ACHN (cell line): ENCODE measurements around the gene INTS1.
"Not testable (repeated sequence)": the region's sequence is repeated elsewhere in the genome, so short reads cannot be mapped to it uniquely, and the experiment has no call there.

Source experiments
- DNase-seq: peaks from one replicate; pipeline ENCODE4 v3.0.0-alpha.2; 2015
- in situ Hi-C: cut with HindIII; loops from 2 replicates; pipeline ENCODE4 v1.10.0; 2017; ENCODE audit warnings: low sequenced_read_pairs, low pct_ligation_motif_present, low pct_unique_long_range_greater_than_20kb

Gene INTS1

GRCh38 chr7:1444925-1445322 lies 59.3 kb downstream of the INTS1 start:
- in situ Hi-C loops, result no loop called here
- no peak for DNase-seq

DNA sequence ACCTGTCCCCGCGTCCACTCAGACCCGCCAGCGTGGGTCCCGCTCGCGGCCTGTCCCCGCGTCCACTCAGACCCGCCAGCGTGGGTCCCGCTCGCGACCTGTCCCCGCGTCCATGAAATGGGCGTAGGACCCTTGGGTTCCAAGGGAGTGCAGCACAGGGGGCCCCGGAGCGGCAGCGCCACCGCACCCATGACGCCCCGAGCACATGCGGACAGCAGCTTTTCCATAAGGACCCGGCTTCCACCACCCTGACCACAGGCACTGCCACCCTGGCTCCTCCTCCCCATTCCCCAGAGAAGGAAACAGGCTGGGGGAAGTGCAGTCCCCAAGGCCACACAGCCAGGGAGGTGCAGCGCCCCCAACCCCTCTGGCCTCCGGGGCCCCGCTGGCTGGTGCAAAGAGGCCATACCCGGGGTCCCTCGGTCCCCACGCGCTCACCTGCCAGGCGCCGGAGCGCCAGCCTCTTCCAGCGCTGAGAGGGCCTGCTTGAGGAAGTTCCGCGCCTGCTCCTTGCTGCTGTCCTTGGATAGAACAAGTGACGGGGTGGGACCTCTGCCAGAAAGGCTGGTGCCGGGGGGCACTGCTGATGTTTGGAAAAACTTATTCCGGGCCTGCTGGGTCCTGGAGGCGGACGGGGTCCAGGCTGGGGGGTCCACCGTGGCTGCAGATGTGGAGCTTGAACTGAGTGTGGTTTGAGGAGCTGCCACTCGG lies 59.8 kb downstream of the INTS1 start:
- no peak for DNase-seq
- in situ Hi-C loops, result no loop called here

- in situ Hi-C loops, DNase-seq: not testable (repeated sequence)
Measured at GRCh38 chr7:1443587-1444200, 60.5 kb downstream of the INTS1 start.

DNA sequence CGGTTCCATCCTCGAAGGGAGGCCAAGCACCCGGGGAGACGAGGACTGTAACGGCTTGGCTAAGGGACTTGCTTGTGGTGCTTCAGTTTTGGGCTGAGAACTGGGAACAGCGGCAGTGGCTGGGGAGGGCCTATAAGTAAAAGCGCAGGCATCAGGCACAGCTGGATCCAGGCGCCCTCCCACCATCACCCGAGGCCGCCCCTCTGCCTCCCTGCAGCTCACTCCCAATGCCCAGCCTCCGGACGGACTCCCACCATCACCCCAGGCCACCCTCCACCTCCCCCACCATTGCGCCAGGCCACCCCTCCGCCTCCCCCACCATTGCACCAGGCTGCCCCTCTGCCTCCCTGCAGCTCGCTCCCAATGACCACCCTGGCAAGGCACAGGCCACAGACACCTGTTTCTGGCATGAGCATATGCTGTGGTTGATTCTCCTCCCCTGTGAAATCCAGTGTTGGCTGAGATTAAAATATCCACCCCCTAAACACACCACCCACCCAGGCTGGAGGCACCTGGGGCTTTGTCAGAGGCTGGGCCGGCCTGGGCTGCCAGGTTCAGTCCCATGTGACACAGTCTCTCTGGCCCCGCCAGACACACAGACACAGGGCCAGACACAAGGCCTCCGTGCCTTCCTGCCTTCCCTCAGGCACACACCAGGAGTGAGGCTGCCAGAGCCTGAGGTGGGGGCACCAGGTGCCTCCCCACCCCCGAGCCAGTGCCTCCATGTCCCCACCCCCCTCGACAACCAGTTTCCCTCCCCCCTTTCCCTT lies 61.6 kb downstream of the INTS1 start:
- no peak for DNase-seq
- in situ Hi-C loops, result no loop called here

- DNase-seq, result no peak
- in situ Hi-C loops, result no loop called here
Measured at GRCh38 chr7:1441615-1442354, 62.4 kb downstream of the INTS1 start.

- DNase-seq, result no peak
- in situ Hi-C loops, result no loop called here
Measured at GRCh38 chr7:1440620-1441019, 63.6 kb downstream of the INTS1 start.

GRCh38 chr7:1439373-1440363 lies 64.5 kb downstream of the INTS1 start:
- DNase-seq, result no peak
- in situ Hi-C loops, result no loop called here

DNA sequence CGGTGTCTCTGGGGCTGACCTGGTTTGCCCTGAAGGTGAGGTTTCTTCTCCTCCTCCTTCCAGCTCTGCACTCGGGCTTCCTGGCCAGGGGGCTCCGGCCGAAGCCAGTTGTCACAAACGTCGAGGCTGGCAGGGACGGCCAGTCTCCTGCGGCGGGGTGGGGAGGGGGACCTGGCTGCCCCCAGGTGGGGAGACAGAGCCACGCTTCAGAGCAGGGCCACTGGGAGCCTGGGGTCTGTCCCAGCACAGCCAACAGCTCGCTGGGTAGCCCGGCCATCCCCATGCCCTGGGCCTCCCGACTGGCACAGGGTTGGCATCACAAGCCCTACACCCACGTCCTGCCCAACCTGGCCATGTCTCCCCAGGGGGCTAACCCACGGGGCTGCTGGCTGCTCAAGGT lies 65.4 kb downstream of the INTS1 start:
- no peak for DNase-seq
- in situ Hi-C loops, result no loop called here

- no peak for DNase-seq
- in situ Hi-C loops, result no loop called here
Measured at GRCh38 chr7:1438208-1438607, 66.0 kb downstream of the INTS1 start.

DNA sequence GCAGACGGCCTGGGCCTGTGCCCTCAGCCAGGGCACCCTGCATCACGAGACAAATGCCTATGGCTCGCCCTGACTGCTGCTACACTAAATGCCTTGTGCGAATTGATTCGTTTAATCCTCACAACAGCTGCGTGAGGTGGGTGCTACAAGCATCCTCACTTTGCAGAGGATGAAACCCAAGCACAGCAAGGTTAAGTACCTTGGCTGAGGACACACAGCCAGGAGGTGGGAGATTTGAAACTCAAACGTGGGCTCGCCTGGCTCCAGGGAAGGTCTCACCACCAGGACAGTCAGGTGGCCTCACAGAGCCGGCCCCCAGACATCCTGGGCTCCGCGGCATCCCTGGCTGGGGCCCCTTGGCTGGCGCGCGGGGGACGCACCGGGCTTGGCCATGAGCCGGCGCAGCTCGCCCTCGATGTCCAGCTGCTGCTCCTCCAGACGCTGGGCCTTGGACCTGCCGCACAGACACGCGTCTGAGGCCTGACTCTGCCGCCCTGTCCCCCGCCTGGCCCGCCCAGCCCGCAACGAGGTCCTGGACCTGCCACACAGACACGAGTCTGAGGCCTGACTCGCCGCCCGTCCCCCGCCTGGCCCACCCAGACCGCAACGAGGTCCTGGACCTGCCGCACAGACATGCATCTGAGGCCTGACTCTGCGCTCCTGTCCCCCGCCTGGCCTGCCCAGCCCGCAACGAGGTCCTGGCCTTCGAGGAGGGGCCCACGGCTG lies 66.9 kb downstream of the INTS1 start:
- DNase-seq, result no peak
- in situ Hi-C loops, result no loop called here

DNA sequence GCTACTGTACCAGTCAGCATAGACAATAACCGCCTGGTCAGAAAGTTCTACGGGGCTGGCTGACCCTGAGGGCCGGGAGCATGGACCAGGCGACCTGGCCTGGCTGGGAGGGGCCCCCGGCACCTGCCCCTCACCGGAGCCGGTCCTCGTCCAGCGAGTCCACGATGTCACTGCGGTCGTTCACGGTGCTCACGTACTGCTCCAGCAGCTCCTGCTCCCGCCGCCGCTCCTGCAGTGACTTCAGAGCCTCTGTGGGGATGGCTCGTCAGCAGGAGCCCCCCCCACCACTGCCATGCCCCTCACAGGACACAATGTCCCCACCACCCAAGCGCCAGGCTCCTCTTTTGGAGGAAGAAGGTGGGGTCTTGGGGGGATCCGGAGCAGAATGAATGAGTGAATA lies 67.6 kb downstream of the INTS1 start:
- DNase-seq, result no peak
- in situ Hi-C loops, result no loop called here

- DNase-seq, result no peak
- in situ Hi-C loops, result no loop called here
Measured at GRCh38 chr7:1434891-1435670, 69.1 kb downstream of the INTS1 start.

GRCh38 chr7:1434165-1434718 lies 69.9 kb downstream of the INTS1 start:
- no peak for DNase-seq
- in situ Hi-C loops, result no loop called here

- DNase-seq, result no peak
- in situ Hi-C loops, result no loop called here
Measured at GRCh38 chr7:1433128-1433920, 70.9 kb downstream of the INTS1 start.

- in situ Hi-C loops, result no loop called here
- peak; percentile 72 for DNase-seq
Measured at GRCh38 chr7:1432411-1433082, 71.6 kb downstream of the INTS1 start.
